Stimulated activated CD8-positive, alpha-beta memory T cell treated with anti-CD3 and anti-CD28 coated beads, Interleukin-15, amount 100 ng/mL, for 48 hours (primary cell): Measurements from ENCODE around the gene HOXC12.

ENCODE experiments used
- DNase-seq, 2 donors: peaks; one replicate each; pipeline ENCODE4 v3.0.0-alpha.2; 2020; ENCODE audit warnings: low read depth in 2 of 2

The HOXC12 gene

DNA sequence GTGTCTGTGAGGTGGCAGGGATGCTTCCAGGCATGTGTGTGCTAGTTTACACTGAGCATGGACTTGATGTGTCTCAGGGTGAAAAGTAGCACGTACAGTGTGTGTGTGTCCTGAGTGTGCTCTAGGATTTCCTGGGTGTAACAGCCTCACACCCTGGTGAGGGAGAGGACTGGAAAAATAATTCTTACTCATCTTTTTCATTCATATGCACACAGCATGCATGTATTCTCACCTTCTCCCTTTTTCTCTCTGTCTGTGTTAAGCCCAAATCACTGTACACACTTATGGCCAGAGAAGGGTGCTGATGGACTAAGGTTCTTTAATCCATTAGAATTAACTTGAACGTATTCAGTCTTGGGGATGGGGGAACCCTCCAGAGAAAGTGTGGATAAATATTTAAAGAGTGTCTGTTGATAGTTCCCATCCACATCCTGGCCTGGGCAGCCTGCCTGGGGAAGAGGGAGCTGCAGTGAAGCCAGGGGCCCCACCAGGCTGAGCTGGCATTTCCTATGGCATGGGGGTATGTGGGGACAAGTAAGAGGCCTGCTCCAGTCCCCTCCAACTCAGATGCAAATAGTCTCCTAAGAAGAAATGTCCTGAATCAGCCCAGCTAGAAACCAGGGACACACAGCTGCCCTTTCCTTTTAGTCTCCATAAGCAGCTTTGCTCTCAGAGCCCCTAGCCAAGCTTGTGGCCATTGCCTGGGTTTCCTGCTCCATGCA, 53.0 kb downstream of the HOXC12 start:
- DNase-seq = no peak

DNA sequence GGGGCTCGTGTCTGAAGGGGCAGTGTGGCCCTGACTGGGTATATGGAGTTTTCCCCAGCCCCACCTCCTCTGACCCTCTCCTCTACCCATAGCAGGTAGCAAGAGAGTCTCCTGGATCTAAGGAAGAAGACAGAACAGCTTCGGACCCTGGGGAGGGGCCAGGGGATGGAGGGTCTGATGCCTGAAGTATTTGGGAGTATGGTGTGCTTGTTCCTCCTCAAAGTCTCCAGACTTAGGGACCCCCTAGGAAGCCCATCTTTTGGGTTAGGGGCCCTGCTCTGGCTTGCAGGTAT, 53.5 kb downstream of the HOXC12 start:
- no peak for DNase-seq
